ENCODE data around the gene NCAPD3.
"Not testable (repeated sequence)": the region's sequence is repeated elsewhere in the genome, so short reads cannot be mapped to it uniquely, and the experiment has no call there.

The NCAPD3 gene

DNA sequence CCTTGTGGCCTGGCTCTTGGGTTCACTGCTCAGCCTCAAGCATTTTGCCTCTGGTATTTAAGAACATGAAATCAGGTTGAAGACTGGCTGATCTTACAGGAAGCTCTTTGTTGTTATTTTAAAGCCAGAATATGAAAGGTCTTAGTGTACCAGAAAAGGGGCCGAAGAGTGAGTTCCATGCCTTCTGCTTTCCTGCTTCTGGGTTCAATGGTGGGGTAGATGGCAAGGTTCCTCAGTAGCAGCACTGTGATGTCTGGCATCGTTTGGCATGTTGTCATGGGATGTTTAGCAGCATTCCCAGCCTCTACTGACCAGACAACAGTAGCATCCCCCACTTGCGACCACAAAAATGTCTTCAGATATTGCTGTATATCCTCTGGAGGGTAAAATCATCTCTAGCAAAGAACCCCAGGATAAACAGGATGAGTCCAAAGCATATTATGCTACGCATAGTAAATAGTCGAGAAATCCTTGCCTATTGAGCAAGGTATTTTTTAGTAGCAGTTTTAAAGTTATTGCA is 3.1 kb upstream of the NCAPD3 start:
- no peak for DNase-seq

DNA sequence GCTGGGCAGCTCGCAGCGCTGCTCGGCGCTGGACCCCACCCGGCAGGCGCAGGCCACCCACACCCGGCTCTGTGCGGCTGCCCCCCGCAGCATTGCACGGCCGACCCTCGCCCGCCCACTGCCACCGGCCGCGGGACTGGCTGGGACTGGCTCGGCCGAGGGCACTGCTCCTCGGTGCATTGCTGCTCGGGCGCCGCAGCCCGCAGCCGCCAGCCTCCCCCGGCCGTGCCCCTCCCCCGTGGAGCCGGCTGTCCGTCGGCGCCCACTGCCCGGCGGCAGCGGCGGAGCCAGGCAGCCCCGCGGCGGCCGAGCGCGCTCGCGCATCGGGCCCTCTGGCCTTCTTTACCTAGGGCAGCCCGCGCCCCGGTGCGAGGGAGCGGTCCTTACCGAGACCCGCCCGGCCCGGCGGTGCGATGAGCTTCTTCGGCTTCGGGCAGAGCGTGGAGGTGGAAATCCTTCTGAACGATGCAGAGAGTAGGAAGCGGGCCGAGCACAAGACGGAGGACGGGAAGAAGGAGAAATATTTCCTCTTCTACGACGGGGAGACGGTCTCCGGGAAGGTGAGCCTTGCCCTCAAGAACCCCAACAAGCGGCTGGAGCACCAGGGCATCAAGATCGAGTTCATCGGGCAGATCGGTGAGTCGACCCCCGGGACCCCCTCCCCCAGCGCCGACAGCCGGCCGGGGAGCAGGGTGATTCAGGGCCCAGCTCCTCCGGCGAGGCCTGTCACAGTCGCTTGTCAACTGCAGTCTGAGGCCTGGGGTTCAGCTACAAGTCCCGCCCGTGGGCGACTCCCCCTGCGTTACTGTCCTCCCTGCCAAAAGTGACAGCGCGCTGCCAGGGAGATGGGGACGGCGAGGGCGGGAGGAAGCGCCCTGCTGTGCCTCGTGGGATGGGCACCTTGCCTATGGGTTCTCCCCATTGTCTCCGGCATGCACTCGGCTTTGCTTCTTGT is 1.2 kb upstream of the NCAPD3 start:
- peak; percentile 61 for DNase-seq

DNA sequence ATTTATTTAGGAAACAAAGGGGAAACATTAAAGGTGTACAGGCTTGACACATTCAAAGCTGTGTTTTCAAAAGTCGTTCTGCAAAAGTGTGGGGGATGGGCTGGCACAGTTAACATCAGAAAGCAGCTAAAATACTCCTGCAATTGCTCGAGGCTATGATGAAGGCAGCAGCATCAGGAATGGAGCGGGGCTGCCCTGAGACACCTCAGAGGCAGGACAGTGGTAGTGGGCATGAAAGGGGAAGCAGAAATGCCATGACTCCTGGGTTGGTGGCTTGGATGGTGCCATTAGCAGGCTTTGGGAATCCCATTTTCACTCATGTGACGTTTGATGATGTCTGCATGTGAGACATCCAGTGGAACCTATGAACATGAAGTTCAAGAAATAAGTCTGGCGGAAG is 646 bp downstream of the NCAPD3 start:
- DNase-seq = no peak

GRCh38 chr11:134216816-134217215 is 7.0 kb downstream of the NCAPD3 start:
- no peak for DNase-seq

GRCh38 chr11:134215836-134216235 is 7.9 kb downstream of the NCAPD3 start:
- DNase-seq = no peak

GRCh38 chr11:134207538-134208239 is 16.1 kb downstream of the NCAPD3 start:
- DNase-seq = peak; percentile 60

DNA sequence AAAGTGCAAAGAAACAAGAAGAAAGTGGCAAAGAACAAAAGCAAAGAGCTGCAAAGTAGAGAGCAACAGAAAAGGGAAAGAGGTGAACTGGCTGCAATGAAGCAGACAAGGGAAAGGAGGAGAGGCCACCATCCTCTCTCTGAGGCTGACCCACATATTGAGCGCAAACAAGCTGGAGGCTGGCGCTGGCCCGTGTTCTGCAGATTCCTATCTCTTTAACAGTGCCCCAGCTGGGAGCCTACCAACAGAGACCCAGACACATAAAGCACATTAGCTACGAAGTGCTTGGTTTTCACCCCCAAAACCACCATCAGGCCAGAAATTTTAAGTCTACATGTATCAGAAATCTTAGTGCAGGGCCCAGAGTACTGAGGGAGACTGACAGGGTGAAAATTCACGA is 17.6 kb downstream of the NCAPD3 start:
- DNase-seq = no peak

DNA sequence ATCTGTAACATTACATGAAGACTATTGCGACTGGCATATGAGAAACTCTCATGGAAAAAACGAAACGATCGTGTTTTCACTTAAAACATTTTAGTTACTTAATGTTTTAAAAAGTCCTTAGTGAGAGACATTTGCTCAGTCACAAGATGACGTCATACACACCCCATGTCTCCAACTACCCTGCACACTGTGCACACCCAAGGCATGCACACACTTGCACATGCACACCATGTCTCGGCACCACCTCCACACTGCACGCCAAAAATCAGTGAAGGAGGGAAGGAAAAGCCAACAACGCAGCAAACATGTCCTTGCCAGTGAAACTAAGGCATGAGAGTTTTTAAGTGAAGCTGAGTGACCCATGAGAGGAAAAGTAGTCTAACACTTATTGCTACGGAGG is 18.0 kb downstream of the NCAPD3 start:
- no peak for DNase-seq

GRCh38 chr11:134202661-134203060 is 21.1 kb downstream of the NCAPD3 start:
- DNase-seq = no peak

DNA sequence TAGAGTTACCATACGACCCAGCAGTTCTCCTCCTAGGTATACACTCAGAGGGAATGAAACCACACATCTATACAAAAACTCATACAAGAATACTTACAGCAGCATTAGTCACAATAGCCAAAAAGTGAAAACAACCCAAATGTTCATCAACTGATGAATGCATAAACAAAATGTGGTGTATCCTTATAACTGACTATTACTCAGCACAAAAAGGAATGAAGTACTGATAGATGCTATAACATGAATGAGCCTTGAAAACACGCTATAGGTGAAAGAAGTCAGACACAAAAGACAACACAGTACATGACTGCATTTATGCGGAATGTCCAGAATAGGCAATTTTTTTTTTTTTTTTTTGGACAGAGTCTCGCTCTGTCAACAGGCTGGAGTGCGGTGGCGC is 23.1 kb downstream of the NCAPD3 start:
- no peak for DNase-seq

DNA sequence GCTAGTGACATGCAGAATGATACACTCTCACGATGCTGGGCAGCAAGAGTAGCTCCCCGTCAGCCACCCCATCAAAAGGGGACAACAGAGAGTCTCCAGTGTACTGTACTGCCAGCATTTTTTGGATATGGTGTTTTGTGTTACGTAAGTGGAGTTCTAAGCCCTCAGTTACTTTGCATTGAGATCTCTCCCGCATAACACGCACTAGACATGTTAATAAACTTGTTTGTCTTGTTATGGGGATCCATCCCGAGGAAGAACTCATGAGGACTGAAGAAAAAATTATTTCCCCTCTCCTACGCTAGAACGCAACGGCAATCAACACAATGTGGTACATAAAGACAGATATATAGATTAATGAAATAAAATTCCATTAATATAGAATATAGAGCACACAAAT is 24.2 kb downstream of the NCAPD3 start:
- DNase-seq = no peak

DNA sequence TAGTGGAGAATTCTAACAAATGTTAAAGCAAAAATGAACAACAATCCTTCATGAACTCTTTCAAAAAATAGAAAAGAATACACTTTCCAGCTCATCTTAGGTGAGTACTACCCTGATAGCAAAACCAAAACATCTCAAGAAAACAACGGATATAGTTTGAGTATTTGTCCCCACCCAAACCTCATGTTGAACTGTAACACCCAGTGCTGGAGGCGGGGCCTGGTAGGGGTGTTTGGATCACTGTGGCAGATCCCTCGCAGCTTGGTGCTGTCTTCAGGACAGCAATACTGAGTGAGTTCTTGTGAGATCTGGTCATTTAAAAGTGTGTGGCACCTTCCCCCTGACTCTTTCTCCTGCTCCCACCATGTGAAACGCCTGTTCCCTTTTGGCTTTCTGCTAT is 27.0 kb downstream of the NCAPD3 start:
- DNase-seq = no peak

DNA sequence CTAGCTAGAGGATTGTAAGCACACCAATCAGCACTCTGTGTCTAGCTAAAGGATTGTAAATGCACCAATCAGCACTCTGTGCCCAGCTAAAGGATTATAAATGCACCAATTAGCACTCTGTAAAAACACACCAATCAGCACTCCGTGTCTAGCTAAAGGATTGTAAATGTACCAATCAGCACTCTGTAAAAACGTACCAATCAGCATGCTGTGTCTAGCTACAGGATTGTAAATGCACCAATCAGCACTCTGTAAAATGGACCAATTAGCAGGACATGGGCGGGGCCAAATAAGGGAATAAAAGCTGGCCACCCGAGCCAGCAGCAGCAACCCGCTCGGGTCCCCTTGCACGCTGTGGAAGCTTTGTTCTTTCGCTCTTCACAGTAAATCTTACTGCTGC is 35.7 kb downstream of the NCAPD3 start:
- DNase-seq = not testable (repeated sequence)

DNA sequence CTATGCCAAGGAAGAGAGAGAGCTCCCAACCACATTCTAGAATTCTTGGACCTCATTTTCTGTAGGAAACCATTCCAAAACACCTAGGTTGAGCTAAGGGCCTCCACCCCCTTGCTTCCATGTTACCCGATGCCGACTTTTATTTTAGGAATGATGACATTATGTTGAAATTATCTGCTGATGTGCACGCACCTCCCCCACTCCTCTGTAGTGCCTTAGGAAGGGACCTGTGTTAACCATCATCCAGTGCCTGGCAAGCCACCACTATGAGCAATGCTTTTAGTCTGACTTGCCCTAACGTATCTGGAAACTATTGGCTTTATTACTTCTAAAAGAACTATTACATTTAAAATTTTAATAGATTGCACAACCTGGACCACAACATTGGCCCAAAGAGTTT is 42.1 kb downstream of the NCAPD3 start:
- no peak for DNase-seq

DNA sequence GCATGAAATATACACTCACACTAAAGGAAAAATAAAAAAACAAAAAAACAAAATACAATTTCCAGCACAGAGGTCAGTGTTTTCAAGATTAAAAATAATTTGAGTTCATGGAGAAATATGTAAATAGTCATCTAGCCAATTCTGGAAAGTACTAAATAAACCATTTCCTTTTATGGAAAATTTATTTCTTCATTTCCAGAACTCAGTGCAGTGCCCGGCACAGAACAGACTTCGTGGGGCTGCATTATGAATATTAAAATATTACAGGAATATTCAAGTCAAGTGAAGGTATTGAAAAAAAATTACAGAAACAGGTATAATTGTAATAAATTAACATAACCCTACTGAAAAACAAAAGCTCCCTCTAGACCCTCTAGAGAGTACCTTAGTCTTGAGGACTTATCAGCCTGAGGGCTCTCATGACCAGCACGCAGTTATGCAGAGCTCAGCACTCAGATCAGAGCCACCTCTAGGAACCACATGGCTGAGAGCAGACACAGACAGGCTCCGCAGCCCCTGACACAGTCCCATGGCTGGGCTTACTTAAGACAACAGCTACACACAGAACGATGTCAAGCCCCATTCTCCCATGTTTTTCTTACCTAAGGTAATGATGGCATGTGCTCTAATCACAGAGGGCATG is 45.6 kb downstream of the NCAPD3 start:
- no peak for DNase-seq

- DNase-seq = no peak
Measured at GRCh38 chr11:134176284-134176683, 47.5 kb downstream of the NCAPD3 start.

DNA sequence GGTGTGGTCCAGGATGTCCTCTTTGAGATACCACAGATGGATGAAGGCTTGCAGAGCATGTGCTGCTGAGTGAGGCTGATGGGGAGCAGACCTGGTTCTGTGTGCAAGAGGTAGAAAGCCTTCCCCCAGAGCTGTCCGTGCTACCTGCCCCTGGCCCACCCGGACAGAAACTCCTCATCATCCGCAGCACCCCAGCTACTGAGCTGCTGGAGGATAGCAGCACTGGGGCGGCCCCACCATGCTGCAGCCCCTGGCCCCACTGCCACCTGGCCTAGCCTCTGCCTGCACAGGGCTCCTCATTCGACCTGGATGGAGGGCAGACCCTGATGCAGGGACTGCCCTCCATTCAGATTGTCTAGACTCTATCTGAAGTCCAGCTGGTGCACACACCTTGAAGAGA is 50.5 kb downstream of the NCAPD3 start:
- DNase-seq = no peak

DNA sequence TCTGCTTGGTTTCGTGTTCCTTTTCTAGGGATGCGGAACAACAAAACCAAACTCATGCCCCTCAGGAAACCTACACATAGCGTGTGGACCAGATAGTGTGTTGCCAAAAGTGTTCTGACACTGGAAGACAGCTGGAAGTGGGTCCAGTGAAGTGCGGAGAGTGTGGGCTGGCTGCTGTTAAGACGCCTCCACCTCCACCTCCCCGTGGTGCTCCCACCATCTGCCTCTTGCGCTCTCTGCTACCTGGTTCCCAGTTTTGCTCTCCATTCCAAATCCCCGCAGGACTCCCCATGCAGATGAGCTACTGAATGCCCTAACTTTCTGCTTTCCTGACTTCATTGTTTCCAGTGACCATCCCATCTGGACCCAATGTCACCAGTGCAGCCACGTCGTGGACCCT is 51.8 kb downstream of the NCAPD3 start:
- DNase-seq = no peak

- DNase-seq = no peak
Measured at GRCh38 chr11:134170919-134171281, 52.9 kb downstream of the NCAPD3 start.

DNA sequence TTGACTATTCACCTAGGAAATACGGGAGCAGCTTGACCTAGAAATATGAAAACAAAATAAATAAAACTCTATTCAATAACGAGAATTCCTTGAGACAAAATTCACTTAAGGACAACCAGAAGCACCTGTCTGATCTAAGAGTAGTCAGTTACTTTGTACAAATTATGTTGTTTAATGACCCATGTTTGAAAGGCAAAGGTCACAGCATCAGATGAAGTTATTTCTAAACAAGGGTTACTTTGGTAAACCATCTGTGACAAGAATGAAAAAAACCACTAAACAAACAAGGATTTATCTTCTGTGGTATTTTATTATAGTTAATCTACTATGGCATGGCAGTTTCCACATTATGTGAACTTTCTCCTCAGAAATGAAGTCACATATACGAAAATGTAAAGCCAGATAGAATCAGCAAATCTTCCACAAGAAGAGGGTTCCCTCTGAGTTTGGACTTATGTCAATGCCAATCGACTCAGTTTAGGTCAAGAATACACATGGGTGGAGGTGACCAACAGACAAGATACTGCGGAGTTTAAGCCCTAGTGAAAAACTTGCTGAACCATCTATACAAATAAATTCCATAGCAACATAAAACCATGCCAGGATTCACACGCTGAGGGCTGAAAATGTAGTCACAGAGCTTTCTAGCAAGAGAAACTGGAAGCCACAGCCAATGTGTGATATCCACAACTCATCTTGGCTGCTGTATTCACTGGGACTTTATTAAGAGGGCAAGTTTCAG is 53.4 kb downstream of the NCAPD3 start:
- DNase-seq = no peak

DNA sequence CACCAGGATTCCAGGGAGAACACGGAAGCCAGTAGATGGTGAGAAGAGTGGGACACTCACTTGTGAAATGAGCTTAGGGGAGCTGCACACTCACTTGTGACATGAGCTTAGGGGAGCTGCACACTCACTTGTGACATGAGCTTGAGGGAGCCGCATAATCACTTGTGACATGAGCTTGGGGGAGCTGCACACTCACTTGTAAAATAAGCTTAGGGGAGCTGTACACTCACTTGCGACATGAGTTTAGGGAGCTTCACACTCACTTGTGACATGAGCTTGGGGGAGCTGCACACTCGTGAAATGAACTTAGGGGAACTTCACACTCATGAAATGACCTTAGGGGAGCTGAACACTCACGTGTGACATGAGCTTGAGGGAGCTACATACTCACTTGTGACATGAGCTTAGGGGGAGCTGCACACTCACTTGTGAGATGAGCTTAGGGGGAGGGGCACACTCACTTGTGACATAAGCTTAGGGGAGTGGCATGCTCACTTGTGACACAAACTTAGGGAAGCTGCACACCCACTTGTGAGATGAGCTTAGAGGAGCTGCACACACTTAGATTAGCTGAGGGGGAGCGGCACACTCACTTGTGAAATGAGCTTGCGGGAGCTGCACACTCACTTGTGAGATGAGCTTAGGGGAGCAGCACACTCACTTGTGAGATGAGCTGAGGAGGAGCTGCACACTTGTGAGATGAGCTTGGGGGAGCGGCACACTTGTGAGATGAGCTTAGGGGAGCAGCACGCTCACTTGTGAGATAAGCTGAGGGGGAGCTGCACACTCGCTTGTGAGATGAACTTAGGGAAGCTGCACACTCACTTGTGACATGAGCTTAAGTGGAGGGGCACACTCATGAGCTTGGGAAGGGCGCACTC is 59.0 kb downstream of the NCAPD3 start:
- DNase-seq = no peak

DNA sequence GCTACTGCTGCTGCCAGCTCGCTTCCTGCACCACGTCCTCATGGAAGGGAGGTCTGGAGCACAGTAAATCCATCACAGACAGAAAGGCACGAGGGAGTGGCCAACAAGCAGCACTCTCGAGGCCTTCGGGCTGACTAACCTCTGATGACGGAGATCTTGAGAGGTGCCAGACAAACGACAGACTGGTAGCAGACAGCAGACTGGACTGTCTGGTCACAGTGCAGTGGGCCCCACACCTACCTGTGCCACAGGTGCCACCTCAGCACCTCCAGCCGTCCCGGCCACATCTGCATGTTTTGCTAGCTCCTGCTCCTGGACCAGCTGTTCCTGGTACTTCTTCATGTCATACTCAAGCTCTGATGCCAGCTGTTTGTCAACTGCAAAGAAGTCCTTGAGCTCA is 64.1 kb downstream of the NCAPD3 start:
- DNase-seq = no peak
